Stimulated activated CD4-positive, alpha-beta T cell treated with anti-CD3 and anti-CD28 coated beads, Interleukin-1b, Interleukin-23, amount 100 ng/mL, for 24 hours (primary cell): ENCODE measurements around the gene DMRTA2.
"Not testable (repeated sequence)": the region's sequence is repeated elsewhere in the genome, so short reads cannot be mapped to it uniquely, and the experiment has no call there.

ENCODE experiments used
- DNase-seq, 4 experiments: peaks; one replicate each; pipeline ENCODE4 v3.0.0-alpha.2; 2020; ENCODE audit warnings: low read depth in 4 of 4, low spot score in 1 of 4

Gene DMRTA2

GRCh38 chr1:50393522-50394120 is 29.6 kb downstream of the DMRTA2 start:
- DNase-seq = no peak

GRCh38 chr1:50381551-50381950 is 41.7 kb downstream of the DMRTA2 start:
- not testable (repeated sequence) for DNase-seq

- no peak for DNase-seq
Measured at GRCh38 chr1:50378770-50379169, 44.5 kb downstream of the DMRTA2 start.

- no peak for DNase-seq
Measured at GRCh38 chr1:50373532-50373931, 49.7 kb downstream of the DMRTA2 start.

- no peak for DNase-seq
Measured at GRCh38 chr1:50371749-50372148, 51.5 kb downstream of the DMRTA2 start.

GRCh38 chr1:50369830-50370229 is 53.4 kb downstream of the DMRTA2 start:
- no peak for DNase-seq

GRCh38 chr1:50369008-50369634 is 54.1 kb downstream of the DMRTA2 start:
- DNase-seq = no peak

GRCh38 chr1:50368179-50369007 is 54.9 kb downstream of the DMRTA2 start:
- DNase-seq = peak in 2 of 4 experiments; percentile 9 to 12
